ENCODE data around the gene DOCK3.

Gene DOCK3

DNA sequence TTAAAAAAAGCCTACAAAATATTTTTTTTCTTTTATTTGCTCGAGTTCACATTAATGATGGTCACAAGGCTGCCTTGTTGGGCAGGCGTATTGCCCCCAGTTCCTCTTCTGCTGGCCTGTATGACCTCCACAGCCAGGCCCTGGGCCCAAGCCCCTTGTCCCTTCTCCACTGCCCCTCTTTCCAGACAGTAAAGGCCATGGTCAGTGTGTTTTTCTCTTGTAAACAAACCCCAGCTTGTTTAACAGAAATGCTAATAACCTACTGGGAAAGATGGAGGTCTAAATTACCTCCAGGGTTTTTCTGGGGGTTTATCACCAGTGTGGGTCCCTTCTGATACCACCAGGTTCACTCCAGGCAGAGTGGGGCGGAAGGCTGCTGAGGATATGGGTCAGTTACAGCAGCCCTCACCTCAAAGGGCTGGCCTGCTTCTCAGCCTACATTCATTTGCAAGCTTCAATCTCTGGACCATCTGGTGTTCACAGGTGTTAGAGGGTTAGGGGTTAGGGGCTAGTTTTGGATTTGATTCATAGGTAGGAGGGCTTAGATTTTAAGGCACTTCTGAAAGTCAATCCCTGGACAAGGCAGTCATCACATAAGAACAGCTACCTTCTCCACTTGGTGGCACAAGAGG, 708.3 kb downstream of the DOCK3 start:
- H3K4me1 ChIP-seq (ENCODE audit: control insufficient read depth, low read length), result peaks cover 31% of the 10 kb centered on the region
- H3K79me2 ChIP-seq (ENCODE audit: control insufficient read depth, low read length), result peaks cover 46% of the 10 kb centered on the region
- H4K20me1 ChIP-seq (ENCODE audit: control insufficient read depth, insufficient read depth, low read depth, low read length), result 0 out of 2 replicates have a peak, but pooled peaks cover 3% of the 10 kb centered on the region
- H3K9me2 ChIP-seq (replicated peaks; ENCODE audit: control insufficient read depth, low read length), result no peaks in the 10 kb centered on the region
- TF ChIP-seq, protein P1, sequence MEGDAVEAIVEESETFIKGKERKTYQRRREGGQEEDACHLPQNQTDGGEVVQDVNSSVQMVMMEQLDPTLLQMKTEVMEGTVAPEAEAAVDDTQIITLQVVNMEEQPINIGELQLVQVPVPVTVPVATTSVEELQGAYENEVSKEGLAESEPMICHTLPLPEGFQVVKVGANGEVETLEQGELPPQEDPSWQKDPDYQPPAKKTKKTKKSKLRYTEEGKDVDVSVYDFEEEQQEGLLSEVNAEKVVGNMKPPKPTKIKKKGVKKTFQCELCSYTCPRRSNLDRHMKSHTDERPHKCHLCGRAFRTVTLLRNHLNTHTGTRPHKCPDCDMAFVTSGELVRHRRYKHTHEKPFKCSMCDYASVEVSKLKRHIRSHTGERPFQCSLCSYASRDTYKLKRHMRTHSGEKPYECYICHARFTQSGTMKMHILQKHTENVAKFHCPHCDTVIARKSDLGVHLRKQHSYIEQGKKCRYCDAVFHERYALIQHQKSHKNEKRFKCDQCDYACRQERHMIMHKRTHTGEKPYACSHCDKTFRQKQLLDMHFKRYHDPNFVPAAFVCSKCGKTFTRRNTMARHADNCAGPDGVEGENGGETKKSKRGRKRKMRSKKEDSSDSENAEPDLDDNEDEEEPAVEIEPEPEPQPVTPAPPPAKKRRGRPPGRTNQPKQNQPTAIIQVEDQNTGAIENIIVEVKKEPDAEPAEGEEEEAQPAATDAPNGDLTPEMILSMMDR (IDR thresholded peaks at IDR 0.05; ENCODE audit: low read depth, low read length, poor library complexity, severe bottlenecking), result no peak
- TF ChIP-seq EZH2phosphoT487 (IDR thresholded peaks at IDR 0.05; ENCODE audit: borderline replicate concordance, low read length), result no peak
- H3K27ac ChIP-seq (ENCODE audit: low read depth, low read length), result no peak overlapping the region
- H3K27me3 ChIP-seq (ENCODE audit: control insufficient read depth, low read length), result no peaks in the 10 kb centered on the region
- peaks cover 12% of the 10 kb centered on the region for H3F3A ChIP-seq (ENCODE audit: control insufficient read depth, insufficient read depth)
- no peaks in the 10 kb centered on the region for H3K9me3 ChIP-seq (ENCODE audit: control insufficient read depth, insufficient read depth, low read length)
- peak overlapping the region; percentile 97 for H3K4me3 ChIP-seq (ENCODE audit: low read length)
- peak overlapping the region; percentile 76 for H3K4me2 ChIP-seq (ENCODE audit: low read length)
- H3K36me3 ChIP-seq (ENCODE audit: control insufficient read depth, low read length), result peaks cover 37% of the 10 kb centered on the region

DNA sequence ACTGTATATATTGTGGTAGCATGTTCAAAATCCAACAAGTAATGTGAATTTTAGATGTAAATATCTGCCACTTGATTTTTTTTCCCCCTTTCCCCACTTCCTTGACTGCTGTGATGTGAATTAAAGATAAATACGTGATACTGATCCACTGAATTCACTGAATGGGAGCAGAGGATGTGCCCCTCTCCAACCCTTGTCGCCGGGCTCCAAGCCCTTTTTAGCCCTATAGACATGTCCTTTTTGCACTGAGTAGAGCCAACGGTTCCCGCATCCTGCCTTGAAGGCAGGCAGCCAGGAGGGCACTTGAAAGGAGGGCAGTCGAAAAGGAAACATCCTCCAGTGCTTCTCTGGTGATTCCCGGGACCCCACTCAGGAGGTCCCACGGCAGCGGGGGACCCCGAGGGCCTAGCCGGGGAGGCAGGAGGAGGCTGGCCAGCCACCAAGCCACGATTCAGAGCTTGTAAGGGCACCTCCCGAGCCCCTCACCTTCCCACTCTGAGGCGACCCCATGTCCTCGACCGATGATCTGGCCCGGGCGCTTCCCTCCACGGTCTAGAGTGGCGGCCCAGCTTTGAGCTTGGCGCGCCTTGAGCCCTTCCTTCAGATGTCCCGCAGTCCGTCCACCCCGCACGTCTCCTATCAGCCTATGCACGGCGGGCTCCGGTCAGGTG, 709.5 kb downstream of the DOCK3 start:
- H3K9me3 ChIP-seq (ENCODE audit: control insufficient read depth, insufficient read depth, low read length), result no peaks in the 10 kb centered on the region
- H3K27ac ChIP-seq (ENCODE audit: low read depth, low read length), result peak overlapping the region; percentile 73
- H3K79me2 ChIP-seq (ENCODE audit: control insufficient read depth, low read length), result peaks cover 55% of the 10 kb centered on the region
- peak overlapping the region; percentile 76 for H3K4me2 ChIP-seq (ENCODE audit: low read length)
- H3F3A ChIP-seq (ENCODE audit: control insufficient read depth, insufficient read depth), result peaks cover 22% of the 10 kb centered on the region
- H3K4me1 ChIP-seq (ENCODE audit: control insufficient read depth, low read length), result peaks cover 42% of the 10 kb centered on the region
- peak overlapping the region; percentile 97 for H3K4me3 ChIP-seq (ENCODE audit: low read length)
- H4K20me1 ChIP-seq (ENCODE audit: control insufficient read depth, insufficient read depth, low read depth, low read length), result 0 out of 2 replicates have a peak, but pooled peaks cover 3% of the 10 kb centered on the region
- H3K27me3 ChIP-seq (ENCODE audit: control insufficient read depth, low read length), result no peaks in the 10 kb centered on the region
- TF ChIP-seq EZH2phosphoT487 (IDR thresholded peaks at IDR 0.05; ENCODE audit: borderline replicate concordance, low read length), result no peak
- TF ChIP-seq, protein P1 (IDR thresholded peaks at IDR 0.05; ENCODE audit: low read depth, low read length, poor library complexity, severe bottlenecking), result no peak
- no peaks in the 10 kb centered on the region for H3K9me2 ChIP-seq (replicated peaks; ENCODE audit: control insufficient read depth, low read length)
- H3K36me3 ChIP-seq (ENCODE audit: control insufficient read depth, low read length), result peaks cover 48% of the 10 kb centered on the region

DNA sequence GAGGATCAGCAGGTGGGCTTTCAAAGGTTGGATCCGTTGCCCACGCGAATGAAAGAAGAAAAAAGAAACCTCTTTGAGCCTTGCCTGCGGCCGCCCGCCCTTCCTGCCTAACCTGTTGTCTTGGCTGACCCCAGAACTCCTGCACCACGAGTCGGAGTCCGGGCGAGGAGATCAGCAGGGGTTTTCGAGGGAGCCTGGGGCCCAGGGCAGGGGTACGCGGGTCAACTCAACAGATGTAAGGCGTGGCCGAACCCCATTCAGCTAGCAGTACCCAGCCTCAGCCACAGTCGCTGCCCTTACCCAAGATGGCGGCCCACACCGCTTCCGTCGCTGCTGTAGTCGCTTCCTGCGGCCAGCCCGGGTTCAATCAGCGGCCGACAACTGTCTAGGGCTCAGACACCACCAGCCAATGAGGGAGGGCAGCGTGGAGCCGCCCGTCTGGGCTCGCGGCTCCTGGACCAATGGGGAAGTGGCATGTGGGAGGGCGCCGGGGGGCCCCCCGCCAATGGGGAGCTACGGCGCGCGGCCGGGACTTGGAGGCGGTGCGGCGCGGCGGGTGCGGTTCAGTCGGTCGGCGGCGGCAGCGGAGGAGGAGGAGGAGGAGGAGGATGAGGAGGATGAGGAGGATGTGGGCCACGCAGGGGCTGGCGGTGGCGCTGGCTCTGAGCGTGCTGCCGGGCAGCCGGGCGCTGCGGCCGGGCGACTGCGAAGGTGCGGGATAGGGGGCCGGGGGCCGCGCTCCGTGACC, 710.2 kb downstream of the DOCK3 start, which contains the start of gene MANF:
MANF (plus strand) TSS at position 566 of the 748 bp plus-strand sequence; CDS start at position 618, 52 bp downstream.
- peak within 1 kb of the TSS; percentile 73 for H3K27ac ChIP-seq (ENCODE audit: low read depth, low read length)
- no peaks in the 10 kb centered on the region for H3K27me3 ChIP-seq (ENCODE audit: control insufficient read depth, low read length)
- 0 out of 2 replicates have a peak, but pooled peaks cover 3% of the 10 kb centered on the region for H4K20me1 ChIP-seq (ENCODE audit: control insufficient read depth, insufficient read depth, low read depth, low read length)
- no peaks in the 10 kb centered on the region for H3K9me3 ChIP-seq (ENCODE audit: control insufficient read depth, insufficient read depth, low read length)
- no peaks in the 10 kb centered on the region for H3K9me2 ChIP-seq (replicated peaks; ENCODE audit: control insufficient read depth, low read length)
- H3K4me2 ChIP-seq (ENCODE audit: low read length), result peak within 1 kb of the TSS; percentile 76
- H3K4me3 ChIP-seq (ENCODE audit: low read length), result peak within 1 kb of the TSS; percentile 97
- H3K4me1 ChIP-seq (ENCODE audit: control insufficient read depth, low read length), result peaks cover 48% of the 10 kb centered on the region
- peaks cover 56% of the 10 kb centered on the region for H3K36me3 ChIP-seq (ENCODE audit: control insufficient read depth, low read length)
- peaks cover 60% of the 10 kb centered on the region for H3K79me2 ChIP-seq (ENCODE audit: control insufficient read depth, low read length)
- H3F3A ChIP-seq (ENCODE audit: control insufficient read depth, insufficient read depth), result peaks cover 28% of the 10 kb centered on the region
- TF ChIP-seq EZH2phosphoT487 (IDR thresholded peaks at IDR 0.05; ENCODE audit: borderline replicate concordance, low read length), result no peak
- TF ChIP-seq, protein P1 (IDR thresholded peaks at IDR 0.05; ENCODE audit: low read depth, low read length, poor library complexity, severe bottlenecking), result no peak

Measured in DOHH2 (cell line).